ENCODE results near the gene OAF. TPM values are rescaled to one million over a fixed set of nuclear protein-coding genes. Genes with fewer than 3 reads are reported as not detected.

OAF gene
- polyA plus RNA-seq, 2 of the 4 experiments (the other 2 are of a cell fraction), result 3.0 to 3.8 TPM

DNA sequence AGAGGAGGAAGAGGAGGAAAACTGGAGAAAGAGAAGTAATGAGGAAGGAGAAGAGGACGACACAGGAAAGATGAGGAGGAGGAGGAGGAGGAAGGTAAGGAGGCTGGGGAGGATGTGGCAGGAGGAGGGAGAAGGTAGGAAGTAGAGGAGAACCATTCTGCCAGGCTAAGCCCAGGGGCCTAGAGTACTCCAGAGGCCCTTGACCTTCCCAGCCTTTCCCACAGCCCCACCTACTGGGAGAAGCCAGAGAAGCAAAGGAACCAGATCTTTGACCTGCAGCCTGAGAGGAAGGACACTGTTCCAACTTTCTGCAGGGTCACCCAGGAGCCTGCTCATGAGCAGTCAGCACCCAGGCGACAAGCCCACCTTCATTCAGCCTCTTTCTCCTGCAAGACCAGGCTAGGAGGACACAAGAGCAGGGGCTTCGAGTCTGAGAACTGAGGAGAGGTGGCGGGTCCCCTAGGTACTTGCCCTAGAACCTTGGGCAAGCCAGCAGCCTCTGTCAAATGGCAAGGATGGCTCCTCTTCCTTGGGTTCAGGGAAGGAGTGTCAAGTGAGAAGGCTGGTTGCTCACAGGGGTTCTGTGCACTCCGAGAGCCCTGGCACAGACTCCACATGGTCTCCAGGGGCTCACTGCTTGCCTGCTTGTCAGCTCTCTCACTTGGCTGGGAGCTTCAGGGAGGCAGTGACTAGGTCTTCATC, 27.9 kb upstream of the OAF start:
- WGBS (ENCODE audit: missing lambda C conversion rate), result 63% methylated on average over 4 of the region's 5 CpGs
- no peaks in the 10 kb centered on the region for H3K4me1 ChIP-seq
- POLR2A ChIA-PET, result no interaction called here
- no peak overlapping the region for H3K27ac ChIP-seq
- DNase-seq (ENCODE audit: low read depth in 1 of 2, low spot score in 1 of 2), result peak in 1 of 2 experiments; percentile 17
- CTCF ChIA-PET, result interaction anchor here (1.0 to 1.9 kb wide), 3 partner anchors 10 to 51 kb away, joined by 4 to 5 read pairs (median 4); no protein-coding TSS in a partner anchor
- peak; percentile 53 to 89; a peak in 3 of 6 replicates for ATAC-seq
- no peaks in the 10 kb centered on the region for H3K9me3 ChIP-seq
- no peak for FAIRE-seq
- peak in 1 of 2 experiments; percentile 17; a peak in 1 of 5 replicates for TF ChIP-seq RAD21 (conservative IDR thresholded peaks at IDR 0.05 in 1 of 2, IDR thresholded peaks at IDR 0.05 in 1 of 2)
- TF ChIP-seq POLR2A (IDR thresholded peaks at IDR 0.05; ENCODE audit: low read length), result no peak
- no peak overlapping the region for H3K4me2 ChIP-seq
- H3K4me3 ChIP-seq, result no peak overlapping the region

GRCh38 chr11:120183701-120184141, 27.1 kb upstream of the OAF start:
- ChIA-PET POLR2A (no interaction called here), CTCF (interaction anchor here (1.0 to 1.9 kb wide), 4 partner anchors 11 to 52 kb away, joined by 3 to 5 read pairs (median 4); no protein-coding TSS in a partner anchor)
- TF ChIP-seq E2F6 (IDR thresholded peaks at IDR 0.05; ENCODE audit: borderline replicate concordance, low read depth) (no peak), ZC3H11A (IDR thresholded peaks at IDR 0.05) (no peak), NPAS2 (CRISPR knock-in tag; IDR thresholded peaks at IDR 0.05; ENCODE audit: borderline replicate concordance) (no peak), BCL3 (IDR thresholded peaks at IDR 0.05) (no peak), NFE2L2 (conservative IDR thresholded peaks at IDR 0.05; ENCODE audit: low read length) (no peak)
- TF ChIP-seq, protein P1, sequence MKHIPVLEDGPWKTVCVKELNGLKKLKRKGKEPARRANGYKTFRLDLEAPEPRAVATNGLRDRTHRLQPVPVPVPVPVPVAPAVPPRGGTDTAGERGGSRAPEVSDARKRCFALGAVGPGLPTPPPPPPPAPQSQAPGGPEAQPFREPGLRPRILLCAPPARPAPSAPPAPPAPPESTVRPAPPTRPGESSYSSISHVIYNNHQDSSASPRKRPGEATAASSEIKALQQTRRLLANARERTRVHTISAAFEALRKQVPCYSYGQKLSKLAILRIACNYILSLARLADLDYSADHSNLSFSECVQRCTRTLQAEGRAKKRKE (CRISPR knock-in tag; IDR thresholded peaks at IDR 0.05; ENCODE audit: low read depth), result no peak
- Histone ChIP-seq H3K9me3 (no peaks in the 10 kb centered on the region), H3K4me1 (no peaks in the 10 kb centered on the region), H3K4me3 (no peak overlapping the region), H3K4me2 (no peak overlapping the region), H3K27ac (no peak overlapping the region)
- ATAC-seq (no peak), DNase-seq (ENCODE audit: low read depth in 1 of 2, low spot score in 1 of 2) (no peak), FAIRE-seq (no peak)
- 88% methylated on average over 5 of the region's 7 CpGs for WGBS (ENCODE audit: missing lambda C conversion rate)

GRCh38 chr11:120184371-120184945, 26.4 kb upstream of the OAF start:
- DNase-seq (ENCODE audit: low read depth in 1 of 2, low spot score in 1 of 2) (no peak), ATAC-seq (no peak), FAIRE-seq (no peak)
- Histone ChIP-seq H3K4me1 (no peaks in the 10 kb centered on the region), H3K4me3 (no peak overlapping the region), H3K9me3 (no peaks in the 10 kb centered on the region), H3K27ac (no peak overlapping the region), H3K4me2 (no peak overlapping the region)
- 66% methylated on average over 11 of the region's 11 CpGs for WGBS (ENCODE audit: missing lambda C conversion rate)
- TF ChIP-seq CBX2 (IDR thresholded peaks at IDR 0.05; ENCODE audit: borderline replicate concordance, low read depth) (no peak), CBX8 (IDR thresholded peaks at IDR 0.05) (no peak), HOXB13 (CRISPR knock-in tag; IDR thresholded peaks at IDR 0.05; ENCODE audit: low read depth) (no peak), ZSCAN20 (CRISPR knock-in tag; IDR thresholded peaks at IDR 0.05) (no peak), BCL3 (IDR thresholded peaks at IDR 0.05) (no peak), EP300 (IDR thresholded peaks at IDR 0.05) (no peak), HDAC2 (IDR thresholded peaks at IDR 0.05) (no peak), KDM1A (IDR thresholded peaks at IDR 0.05; ENCODE audit: low read depth) (no peak), BHLHE40 (IDR thresholded peaks at IDR 0.05; ENCODE audit: low read depth, low read length) (no peak), RAD21 (conservative IDR thresholded peaks at IDR 0.05 in 1 of 2, IDR thresholded peaks at IDR 0.05 in 1 of 2) (no peak), NFE2L2 (conservative IDR thresholded peaks at IDR 0.05; ENCODE audit: low read length) (no peak), CEBPB (IDR thresholded peaks at IDR 0.05) (no peak), RNF2 (IDR thresholded peaks at IDR 0.05; ENCODE audit: borderline replicate concordance, low read depth) (no peak), GATA3 (IDR thresholded peaks at IDR 0.05; ENCODE audit: borderline replicate concordance) (no peak), FOSB (CRISPR knock-in tag; IDR thresholded peaks at IDR 0.05) (no peak), E2F6 (IDR thresholded peaks at IDR 0.05; ENCODE audit: borderline replicate concordance, low read depth) (no peak), EHF (CRISPR knock-in tag; IDR thresholded peaks at IDR 0.05) (no peak)
- TF ChIP-seq, protein P2, sequence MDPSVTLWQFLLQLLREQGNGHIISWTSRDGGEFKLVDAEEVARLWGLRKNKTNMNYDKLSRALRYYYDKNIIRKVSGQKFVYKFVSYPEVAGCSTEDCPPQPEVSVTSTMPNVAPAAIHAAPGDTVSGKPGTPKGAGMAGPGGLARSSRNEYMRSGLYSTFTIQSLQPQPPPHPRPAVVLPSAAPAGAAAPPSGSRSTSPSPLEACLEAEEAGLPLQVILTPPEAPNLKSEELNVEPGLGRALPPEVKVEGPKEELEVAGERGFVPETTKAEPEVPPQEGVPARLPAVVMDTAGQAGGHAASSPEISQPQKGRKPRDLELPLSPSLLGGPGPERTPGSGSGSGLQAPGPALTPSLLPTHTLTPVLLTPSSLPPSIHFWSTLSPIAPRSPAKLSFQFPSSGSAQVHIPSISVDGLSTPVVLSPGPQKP (IDR thresholded peaks at IDR 0.05; ENCODE audit: low read depth, low read length), result no peak
- TF ChIP-seq, protein P3, sequence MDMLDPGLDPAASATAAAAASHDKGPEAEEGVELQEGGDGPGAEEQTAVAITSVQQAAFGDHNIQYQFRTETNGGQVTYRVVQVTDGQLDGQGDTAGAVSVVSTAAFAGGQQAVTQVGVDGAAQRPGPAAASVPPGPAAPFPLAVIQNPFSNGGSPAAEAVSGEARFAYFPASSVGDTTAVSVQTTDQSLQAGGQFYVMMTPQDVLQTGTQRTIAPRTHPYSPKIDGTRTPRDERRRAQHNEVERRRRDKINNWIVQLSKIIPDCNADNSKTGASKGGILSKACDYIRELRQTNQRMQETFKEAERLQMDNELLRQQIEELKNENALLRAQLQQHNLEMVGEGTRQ (IDR thresholded peaks at IDR 0.05), result no peak
- TF ChIP-seq, protein P1 (CRISPR knock-in tag; IDR thresholded peaks at IDR 0.05; ENCODE audit: low read depth), result no peak
- ChIA-PET POLR2A (no interaction called here), CTCF (interaction anchor here (1.0 to 1.9 kb wide), 4 partner anchors 12 to 51 kb away, joined by 3 to 5 read pairs (median 4); no protein-coding TSS in a partner anchor)

All from A549 (cell line).